ENCODE measurements around the gene DHRS4L2. TPM values are rescaled to one million over a fixed set of nuclear protein-coding genes. Genes with fewer than 3 reads are reported as not detected.
A peak's percentile ranks its signal among the peaks of the same experiment; 100 is the strongest.
"Not testable (repeated sequence)": the region's sequence is repeated elsewhere in the genome, so short reads cannot be mapped to it uniquely, and the experiment has no call there.

Gene DHRS4L2
- total RNA-seq, 1 donor from 2014 or later, result 22.1 TPM

GRCh38 chr14:23989734-23990445 lies 1.2 kb downstream of the DHRS4L2 start:
- Mint-ChIP-seq H3K4me1 (peaks cover 26% of the 10 kb centered on the region), H3K27ac (peak overlapping the region; percentile 85), H3K4me3 (peak overlapping the region; percentile 87)
- not testable (repeated sequence) for DNase-seq; H3K9me3 Mint-ChIP-seq; H3K27me3 Mint-ChIP-seq; H3K36me3 Mint-ChIP-seq (ENCODE audit: low read depth)
- intact Hi-C loops (cut with micrococcal nuclease), result loop anchor here (5.0 kb wide), 2 partner anchors 47 to 102 kb away; partner anchors contain the start of gene PCK2

- H3K9me3 Mint-ChIP-seq; H3K36me3 Mint-ChIP-seq (ENCODE audit: low read depth): not testable (repeated sequence)
Measured at GRCh38 chr14:23990961-23991360, 2.2 kb downstream of the DHRS4L2 start.

GRCh38 chr14:23993042-23993441 lies 4.3 kb downstream of the DHRS4L2 start:
- H3K36me3 Mint-ChIP-seq (ENCODE audit: low read depth); DNase-seq; H3K27ac Mint-ChIP-seq; H3K4me3 Mint-ChIP-seq; H3K27me3 Mint-ChIP-seq; H3K9me3 Mint-ChIP-seq; intact Hi-C loops (cut with micrococcal nuclease): not testable (repeated sequence)
- H3K4me1 Mint-ChIP-seq, result peaks cover 16% of the 10 kb centered on the region

More at GRCh38 chr14:23990961-23991360, 2.2 kb downstream of the DHRS4L2 start:
- DNase-seq; H3K27me3 Mint-ChIP-seq; H3K4me3 Mint-ChIP-seq; intact Hi-C loops (cut with micrococcal nuclease); H3K27ac Mint-ChIP-seq: not testable (repeated sequence)
- peaks cover 26% of the 10 kb centered on the region for H3K4me1 Mint-ChIP-seq

GRCh38 chr14:23996009-23996408 lies 7.3 kb downstream of the DHRS4L2 start:
- DNase-seq; intact Hi-C loops (cut with micrococcal nuclease); H3K27me3 Mint-ChIP-seq; H3K4me3 Mint-ChIP-seq; H3K36me3 Mint-ChIP-seq (ENCODE audit: low read depth); H3K9me3 Mint-ChIP-seq; H3K4me1 Mint-ChIP-seq; H3K27ac Mint-ChIP-seq: not testable (repeated sequence)

- DNase-seq; H3K4me1 Mint-ChIP-seq; H3K27ac Mint-ChIP-seq; H3K4me3 Mint-ChIP-seq; H3K9me3 Mint-ChIP-seq; intact Hi-C loops (cut with micrococcal nuclease); H3K27me3 Mint-ChIP-seq; H3K36me3 Mint-ChIP-seq (ENCODE audit: low read depth): not testable (repeated sequence)
Measured at GRCh38 chr14:23996825-23997224, 8.1 kb downstream of the DHRS4L2 start.

- H3K36me3 Mint-ChIP-seq (ENCODE audit: low read depth); H3K4me1 Mint-ChIP-seq; H3K9me3 Mint-ChIP-seq; DNase-seq; H3K27ac Mint-ChIP-seq; H3K27me3 Mint-ChIP-seq; intact Hi-C loops (cut with micrococcal nuclease); H3K4me3 Mint-ChIP-seq: not testable (repeated sequence)
Measured at GRCh38 chr14:23999640-24000039, 10.9 kb downstream of the DHRS4L2 start.

- intact Hi-C loops (cut with micrococcal nuclease); H3K4me1 Mint-ChIP-seq; H3K9me3 Mint-ChIP-seq; H3K36me3 Mint-ChIP-seq (ENCODE audit: low read depth); H3K27ac Mint-ChIP-seq; H3K27me3 Mint-ChIP-seq; DNase-seq; H3K4me3 Mint-ChIP-seq: not testable (repeated sequence)
Measured at GRCh38 chr14:24001078-24001477, 12.3 kb downstream of the DHRS4L2 start.

GRCh38 chr14:24001679-24002078 lies 12.9 kb downstream of the DHRS4L2 start:
- H3K27me3 Mint-ChIP-seq; H3K4me3 Mint-ChIP-seq; H3K9me3 Mint-ChIP-seq; intact Hi-C loops (cut with micrococcal nuclease); DNase-seq; H3K4me1 Mint-ChIP-seq; H3K27ac Mint-ChIP-seq; H3K36me3 Mint-ChIP-seq (ENCODE audit: low read depth): not testable (repeated sequence)

- H3K36me3 Mint-ChIP-seq (ENCODE audit: low read depth); DNase-seq; H3K9me3 Mint-ChIP-seq; intact Hi-C loops (cut with micrococcal nuclease); H3K27me3 Mint-ChIP-seq; H3K4me3 Mint-ChIP-seq; H3K27ac Mint-ChIP-seq: not testable (repeated sequence)
- peaks cover 27% of the 10 kb centered on the region for H3K4me1 Mint-ChIP-seq
Measured at GRCh38 chr14:24006471-24006816, 17.7 kb downstream of the DHRS4L2 start.

GRCh38 chr14:24006817-24007652 lies 18.3 kb downstream of the DHRS4L2 start:
- peak overlapping the region; percentile 81 for H3K27ac Mint-ChIP-seq
- H3K9me3 Mint-ChIP-seq; intact Hi-C loops (cut with micrococcal nuclease); H3K36me3 Mint-ChIP-seq (ENCODE audit: low read depth); H3K27me3 Mint-ChIP-seq: not testable (repeated sequence)
- peaks cover 27% of the 10 kb centered on the region for H3K4me1 Mint-ChIP-seq
- peak overlapping the region; percentile 84 for H3K4me3 Mint-ChIP-seq
- peak; percentile 92 for DNase-seq

GRCh38 chr14:24011051-24011450 lies 22.3 kb downstream of the DHRS4L2 start:
- H3K9me3 Mint-ChIP-seq, result no peaks in the 10 kb centered on the region
- peak overlapping the region; percentile 16 for H3K4me3 Mint-ChIP-seq
- peaks cover 30% of the 10 kb centered on the region for H3K4me1 Mint-ChIP-seq
- no peak for DNase-seq
- intact Hi-C loops (cut with micrococcal nuclease), result loop anchor here (5.0 kb wide), 1 partner anchor 151 kb away; the partner anchor contains the start of gene IRF9
- H3K27me3 Mint-ChIP-seq, result no peaks in the 10 kb centered on the region
- peak overlapping the region; percentile 8 for H3K27ac Mint-ChIP-seq
- H3K36me3 Mint-ChIP-seq (ENCODE audit: low read depth), result peaks cover 11% of the 10 kb centered on the region

- H3K4me3 Mint-ChIP-seq, H3K27ac Mint-ChIP-seq, H3K9me3 Mint-ChIP-seq: not testable (repeated sequence)
- peaks cover 12% of the 10 kb centered on the region for H3K27me3 Mint-ChIP-seq
- intact Hi-C loops (cut with micrococcal nuclease), result loop anchor here (5.0 kb wide), 1 partner anchor 150 kb away; the partner anchor contains the start of gene IRF9
- H3K4me1 Mint-ChIP-seq, result peaks cover 30% of the 10 kb centered on the region
- H3K36me3 Mint-ChIP-seq (ENCODE audit: low read depth), result peaks cover 12% of the 10 kb centered on the region
- peak; percentile 49 for DNase-seq
Measured at GRCh38 chr14:24012726-24013273, 24.1 kb downstream of the DHRS4L2 start.

- Mint-ChIP-seq H3K4me1 (peaks cover 22% of the 10 kb centered on the region), H3K27ac (no peak overlapping the region), H3K4me3 (no peak overlapping the region), H3K36me3 (ENCODE audit: low read depth) (peaks cover 9% of the 10 kb centered on the region), H3K9me3 (peaks cover 11% of the 10 kb centered on the region), H3K27me3 (peaks cover 18% of the 10 kb centered on the region)
- intact Hi-C loops (cut with micrococcal nuclease), result loop anchor here (1.0 to 5.0 kb wide), 6 partner anchors 22 to 148 kb away; partner anchors contain the start of genes IRF9 and PCK2
- DNase-seq, result peak; percentile 90
Measured at GRCh38 chr14:24013654-24014514, 25.2 kb downstream of the DHRS4L2 start.
